SK-N-SH treated with all-trans-retinoic acid at 6 μM for 48 hours (cell line): Measurements from ENCODE around the gene ABCC11.

ENCODE experiments used
- ATAC-seq: fragments of 200-7000 bp; cut with Tn5 transposase; 3 replicates; pipeline ENCODE4 v1.9.1; 2020; ENCODE audit warnings: mild to moderate bottlenecking, moderate library complexity
- ARNTL ChIP-seq: fragments of 450-650 bp; formaldehyde crosslinking; IDR thresholded peaks from 2 replicates; pipeline ENCODE4 v1.5.0; 2020; ENCODE audit warnings: low read depth, mild to moderate bottlenecking, moderate library complexity, borderline replicate concordance
- BACH2 ChIP-seq: fragments of 250-450 bp; sonication (Bioruptor Pico); IDR thresholded peaks from 2 replicates; pipeline ENCODE4 v1.9.0; 2021; ENCODE audit warnings: mild to moderate bottlenecking, borderline replicate concordance
- CSDC2 ChIP-seq: fragments of 250-450 bp; sonication (Bioruptor Pico); IDR thresholded peaks from 2 replicates; pipeline ENCODE4 v1.5.0; 2020; ENCODE audit warnings: mild to moderate bottlenecking, moderate library complexity
- ESRRG ChIP-seq: fragments of 250-450 bp; sonication (Bioruptor Pico); IDR thresholded peaks from 2 replicates; pipeline ENCODE4 v1.6.1; 2021; ENCODE audit warnings: mild to moderate bottlenecking
- GLIS3 ChIP-seq: fragments of 250-450 bp; sonication (Bioruptor Pico); IDR thresholded peaks from 2 replicates; pipeline ENCODE4 v1.5.0; 2020; ENCODE audit warnings: mild to moderate bottlenecking, moderate library complexity
- ISL1 ChIP-seq: fragments of 250-450 bp; sonication (Bioruptor Pico); IDR thresholded peaks from 2 replicates; pipeline ENCODE4 v2.1.2; 2022; ENCODE audit warnings: mild to moderate bottlenecking, moderate library complexity
- OSR1 ChIP-seq: fragments of 250-450 bp; sonication (Bioruptor Pico); IDR thresholded peaks from 2 replicates; pipeline ENCODE4 v1.8.0; 2022; ENCODE audit warnings: moderate library complexity, mild to moderate bottlenecking, inconsistent platforms
- PPARA ChIP-seq: fragments of 250-450 bp; sonication (Bioruptor Pico); IDR thresholded peaks from 2 replicates; pipeline ENCODE4 v1.5.0; 2020; ENCODE audit warnings: mild to moderate bottlenecking, borderline replicate concordance
- RARB ChIP-seq: fragments of 250-450 bp; sonication (Bioruptor Pico); IDR thresholded peaks from 2 replicates; pipeline ENCODE4 v1.8.0; 2021; ENCODE audit warnings: mild to moderate bottlenecking, moderate library complexity
- SNAI2 ChIP-seq: fragments of 250-450 bp; sonication (Bioruptor Pico); IDR thresholded peaks from 2 replicates; pipeline ENCODE4 v1.5.0; 2020; ENCODE audit warnings: mild to moderate bottlenecking, moderate library complexity
- TCF4 ChIP-seq: fragments of 250-450 bp; sonication (Bioruptor Pico); IDR thresholded peaks from 2 replicates; pipeline ENCODE4 v1.8.0; 2021; ENCODE audit warnings: mild to moderate bottlenecking, moderate library complexity, borderline replicate concordance
- TOX ChIP-seq: fragments of 250-450 bp; sonication (Bioruptor Pico); IDR thresholded peaks from 2 replicates; pipeline ENCODE4 v1.8.0; 2021; ENCODE audit warnings: mild to moderate bottlenecking, moderate library complexity, borderline replicate concordance
- ZC3H10 ChIP-seq: fragments of 250-450 bp; sonication (Bioruptor Pico); IDR thresholded peaks from 2 replicates; pipeline ENCODE4 v1.5.1; 2021; ENCODE audit warnings: mild to moderate bottlenecking, moderate library complexity
- ZFP3 ChIP-seq: fragments of 250-450 bp; sonication (Bioruptor Pico); IDR thresholded peaks from 2 replicates; pipeline ENCODE4 v1.5.0; 2020; ENCODE audit warnings: mild to moderate bottlenecking, moderate library complexity
- ZFP30 ChIP-seq: fragments of 450-650 bp; formaldehyde crosslinking; IDR thresholded peaks from 2 replicates; pipeline ENCODE4 v1.5.0; 2022; ENCODE audit warnings: mild to moderate bottlenecking, moderate library complexity
- ZNF565 ChIP-seq: fragments of 450-650 bp; formaldehyde crosslinking; conservative IDR thresholded peaks from 2 replicates; pipeline ENCODE4 v1.5.0; 2020; ENCODE audit warnings: low read depth, mild to moderate bottlenecking, moderate library complexity
- ZNF70 ChIP-seq: fragments of 450-650 bp; formaldehyde crosslinking; IDR thresholded peaks from 2 replicates; pipeline ENCODE4 v1.5.0; 2020; ENCODE audit warnings: mild to moderate bottlenecking, moderate library complexity
- ZNF8 ChIP-seq: fragments of 450-650 bp; formaldehyde crosslinking; IDR thresholded peaks from 2 replicates; pipeline ENCODE4 v1.5.0; 2020; ENCODE audit warnings: mild to moderate bottlenecking, moderate library complexity
- TF ChIP-seq, protein P1 (sequence below): fragments of 250-450 bp; sonication (Bioruptor Pico); IDR thresholded peaks from 2 replicates; pipeline ENCODE4 v1.5.1; 2020; ENCODE audit warnings: low read depth, mild to moderate bottlenecking, moderate library complexity
- TF ChIP-seq, protein P2 (sequence below): fragments of 250-450 bp; sonication (Bioruptor Pico); IDR thresholded peaks from 2 replicates; pipeline ENCODE4 v1.5.1; 2021; ENCODE audit warnings: mild to moderate bottlenecking, moderate library complexity
- TF ChIP-seq, protein P3 (sequence below): fragments of 250-450 bp; sonication (Bioruptor Pico); IDR thresholded peaks from 2 replicates; pipeline ENCODE4 v1.8.0; 2020; ENCODE audit warnings: mild to moderate bottlenecking, moderate library complexity, borderline replicate concordance
- TF ChIP-seq, protein P4 (sequence below): fragments of 250-450 bp; sonication (Bioruptor Pico); IDR thresholded peaks from 2 replicates; pipeline ENCODE4 v1.5.0; 2020; ENCODE audit warnings: mild to moderate bottlenecking, moderate library complexity

The ABCC11 gene

DNA sequence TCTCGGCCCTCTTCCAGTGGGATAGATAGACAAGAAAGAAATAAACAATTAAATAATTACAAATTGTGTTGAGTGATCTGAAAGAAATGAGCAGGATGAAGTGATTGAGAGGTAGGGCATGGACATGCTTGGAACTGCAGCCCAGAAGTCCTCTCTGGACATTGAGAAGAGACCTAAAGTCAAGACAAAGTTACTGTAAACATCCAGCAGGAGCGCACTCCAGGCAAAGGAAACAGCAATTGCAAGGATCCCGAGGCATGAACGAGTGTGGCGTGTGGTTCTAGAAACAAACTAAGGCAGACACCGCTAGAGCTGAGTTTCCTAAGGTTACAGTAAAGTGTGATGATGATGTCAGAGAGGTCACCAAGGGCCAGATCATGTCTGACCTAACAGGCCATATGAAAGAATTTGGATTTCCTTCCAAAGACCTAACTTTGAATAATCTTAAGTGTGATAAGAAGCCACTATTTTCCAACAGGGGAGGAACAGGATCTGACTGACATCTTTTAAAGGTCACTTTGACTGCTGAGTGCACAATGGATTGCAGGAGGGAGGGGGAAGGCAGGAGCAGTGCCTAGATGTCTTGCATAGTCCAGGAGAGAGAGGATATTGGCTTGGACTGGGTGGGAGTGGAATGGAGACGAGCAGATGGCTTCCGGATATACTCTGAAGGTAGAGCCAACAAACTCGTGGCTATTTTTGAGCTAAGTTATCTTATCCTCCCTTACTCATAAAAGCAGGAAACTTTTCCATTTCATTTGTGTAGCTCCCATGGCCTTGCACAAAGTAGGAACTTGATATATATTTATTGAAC is 110.6 kb downstream of the ABCC11 start:
- TF ChIP-seq SNAI2 (no peak), RARB (no peak), ZFP30 (CRISPR knock-in tag) (no peak), ISL1 (CRISPR knock-in tag) (no peak), TCF4 (CRISPR knock-in tag) (no peak), ARNTL (CRISPR knock-in tag) (no peak), ZNF70 (no peak), ZFP3 (CRISPR knock-in tag) (no peak), ZNF565 (no peak)
- TF ChIP-seq, protein P1, sequence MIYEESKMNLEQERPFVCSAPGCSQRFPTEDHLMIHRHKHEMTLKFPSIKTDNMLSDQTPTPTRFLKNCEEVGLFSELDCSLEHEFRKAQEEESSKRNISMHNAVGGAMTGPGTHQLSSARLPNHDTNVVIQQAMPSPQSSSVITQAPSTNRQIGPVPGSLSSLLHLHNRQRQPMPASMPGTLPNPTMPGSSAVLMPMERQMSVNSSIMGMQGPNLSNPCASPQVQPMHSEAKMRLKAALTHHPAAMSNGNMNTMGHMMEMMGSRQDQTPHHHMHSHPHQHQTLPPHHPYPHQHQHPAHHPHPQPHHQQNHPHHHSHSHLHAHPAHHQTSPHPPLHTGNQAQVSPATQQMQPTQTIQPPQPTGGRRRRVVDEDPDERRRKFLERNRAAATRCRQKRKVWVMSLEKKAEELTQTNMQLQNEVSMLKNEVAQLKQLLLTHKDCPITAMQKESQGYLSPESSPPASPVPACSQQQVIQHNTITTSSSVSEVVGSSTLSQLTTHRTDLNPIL (CRISPR knock-in tag), result no peak
- TF ChIP-seq, protein P2, sequence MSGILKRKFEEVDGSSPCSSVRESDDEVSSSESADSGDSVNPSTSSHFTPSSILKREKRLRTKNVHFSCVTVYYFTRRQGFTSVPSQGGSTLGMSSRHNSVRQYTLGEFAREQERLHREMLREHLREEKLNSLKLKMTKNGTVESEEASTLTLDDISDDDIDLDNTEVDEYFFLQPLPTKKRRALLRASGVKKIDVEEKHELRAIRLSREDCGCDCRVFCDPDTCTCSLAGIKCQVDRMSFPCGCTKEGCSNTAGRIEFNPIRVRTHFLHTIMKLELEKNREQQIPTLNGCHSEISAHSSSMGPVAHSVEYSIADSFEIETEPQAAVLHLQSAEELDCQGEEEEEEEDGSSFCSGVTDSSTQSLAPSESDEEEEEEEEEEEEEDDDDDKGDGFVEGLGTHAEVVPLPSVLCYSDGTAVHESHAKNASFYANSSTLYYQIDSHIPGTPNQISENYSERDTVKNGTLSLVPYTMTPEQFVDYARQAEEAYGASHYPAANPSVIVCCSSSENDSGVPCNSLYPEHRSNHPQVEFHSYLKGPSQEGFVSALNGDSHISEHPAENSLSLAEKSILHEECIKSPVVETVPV (CRISPR knock-in tag), result no peak
- peak; percentile 62 for ATAC-seq

DNA sequence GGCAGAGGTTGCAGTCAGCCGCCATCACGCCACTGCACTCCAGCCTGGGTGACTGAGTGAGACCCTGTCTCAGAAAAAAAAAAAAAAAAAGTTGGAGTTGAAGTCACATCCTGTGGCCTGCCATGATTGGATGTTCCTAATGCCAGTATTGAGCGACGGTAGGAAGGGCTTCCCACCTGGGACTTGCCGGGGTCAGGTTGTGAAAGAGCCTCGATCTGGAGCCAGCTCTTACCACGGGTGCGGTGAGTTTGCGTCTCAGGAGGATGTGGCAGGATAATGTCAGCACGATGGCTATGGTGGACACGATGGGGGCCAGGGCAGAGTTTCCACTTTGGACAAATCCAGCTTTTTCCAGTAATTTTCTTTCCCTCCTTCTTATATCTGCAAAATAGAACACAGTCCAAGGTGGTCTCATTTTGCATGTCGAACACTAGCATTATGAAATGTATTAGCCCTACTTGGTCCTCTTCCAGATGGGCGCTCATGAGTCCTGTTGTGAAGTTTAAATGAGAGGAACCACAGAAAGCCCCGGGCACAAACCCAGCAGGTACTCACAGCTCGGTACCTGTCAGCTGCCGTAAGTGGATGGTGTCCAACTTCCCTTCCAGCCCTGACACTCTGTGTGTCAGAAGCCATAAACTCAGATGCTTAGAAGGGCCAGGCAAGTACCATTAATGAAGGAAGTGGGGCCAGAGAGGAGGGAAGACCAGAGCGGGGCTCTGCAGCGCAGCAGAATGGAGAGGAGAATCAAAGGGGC is 113.7 kb downstream of the ABCC11 start:
- TF ChIP-seq, protein P3, sequence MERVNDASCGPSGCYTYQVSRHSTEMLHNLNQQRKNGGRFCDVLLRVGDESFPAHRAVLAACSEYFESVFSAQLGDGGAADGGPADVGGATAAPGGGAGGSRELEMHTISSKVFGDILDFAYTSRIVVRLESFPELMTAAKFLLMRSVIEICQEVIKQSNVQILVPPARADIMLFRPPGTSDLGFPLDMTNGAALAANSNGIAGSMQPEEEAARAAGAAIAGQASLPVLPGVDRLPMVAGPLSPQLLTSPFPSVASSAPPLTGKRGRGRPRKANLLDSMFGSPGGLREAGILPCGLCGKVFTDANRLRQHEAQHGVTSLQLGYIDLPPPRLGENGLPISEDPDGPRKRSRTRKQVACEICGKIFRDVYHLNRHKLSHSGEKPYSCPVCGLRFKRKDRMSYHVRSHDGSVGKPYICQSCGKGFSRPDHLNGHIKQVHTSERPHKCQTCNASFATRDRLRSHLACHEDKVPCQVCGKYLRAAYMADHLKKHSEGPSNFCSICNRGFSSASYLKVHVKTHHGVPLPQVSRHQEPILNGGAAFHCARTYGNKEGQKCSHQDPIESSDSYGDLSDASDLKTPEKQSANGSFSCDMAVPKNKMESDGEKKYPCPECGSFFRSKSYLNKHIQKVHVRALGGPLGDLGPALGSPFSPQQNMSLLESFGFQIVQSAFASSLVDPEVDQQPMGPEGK (CRISPR knock-in tag), result no peak
- TF ChIP-seq ARNTL (CRISPR knock-in tag) (no peak), OSR1 (no peak), ZNF565 (no peak), ZFP30 (CRISPR knock-in tag) (no peak), BACH2 (no peak), PPARA (CRISPR knock-in tag) (no peak), ZFP3 (CRISPR knock-in tag) (no peak), TOX (CRISPR knock-in tag) (no peak), ESRRG (no peak), ZC3H10 (no peak)
- TF ChIP-seq, all 23 proteins: peak for 0

DNA sequence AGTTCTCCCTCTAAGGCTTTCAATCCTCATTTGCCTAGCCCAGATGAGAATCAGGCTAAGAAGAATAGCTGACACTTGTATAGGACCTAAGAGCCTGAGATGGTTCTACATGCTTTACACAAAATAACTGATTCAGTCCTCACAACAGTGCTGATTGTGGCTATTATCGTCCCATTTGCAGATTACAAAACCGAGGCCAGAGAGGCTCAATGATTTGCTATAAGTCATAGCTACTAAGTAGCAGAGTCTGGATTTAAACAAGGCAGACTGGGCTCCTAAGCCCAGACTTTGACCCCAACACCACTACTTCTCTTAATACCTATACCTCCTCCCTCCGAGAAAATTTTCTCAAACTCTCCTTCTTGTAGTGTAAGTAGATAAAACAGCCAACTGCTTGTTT is 114.6 kb downstream of the ABCC11 start:
- no peak for ATAC-seq
- TF ChIP-seq TCF4 (CRISPR knock-in tag), result no peak

More for the DNA sequence above, 113.7 kb downstream of the ABCC11 start:
- no peak for ATAC-seq

DNA sequence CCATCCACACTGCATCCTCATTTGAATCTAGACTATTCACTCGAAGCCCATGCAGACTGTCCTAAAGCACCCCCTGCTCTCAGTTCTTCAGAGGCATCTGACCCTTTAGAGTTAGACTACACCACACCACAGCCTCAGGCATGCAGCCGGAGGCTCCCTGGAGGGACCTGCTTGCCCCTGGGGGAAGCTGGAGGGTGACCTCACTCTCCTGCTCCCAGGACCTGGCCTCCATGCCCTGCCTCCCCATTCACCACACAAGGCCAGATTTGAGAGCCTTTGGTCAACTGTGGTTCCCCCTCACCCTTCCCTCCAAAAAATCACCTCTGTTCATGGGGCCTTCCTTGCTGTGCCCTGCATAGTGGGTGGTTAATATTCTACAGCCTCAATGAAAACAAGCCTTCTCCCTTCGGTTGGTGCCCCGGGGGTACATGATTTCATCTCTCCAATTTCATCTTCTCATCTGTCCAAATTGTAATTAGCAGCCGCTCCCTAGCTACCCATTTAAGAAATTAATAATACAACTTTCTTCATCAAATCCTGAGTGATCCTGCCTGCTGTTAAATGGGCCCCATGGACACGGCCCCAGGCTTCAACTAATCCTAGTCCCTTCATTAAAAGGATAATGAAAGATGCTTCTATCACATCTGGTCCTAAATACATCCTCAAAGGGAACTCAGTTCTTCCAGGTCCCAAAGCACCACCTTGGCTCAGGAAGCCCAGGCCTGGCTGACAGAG is 116.0 kb downstream of the ABCC11 start:
- ATAC-seq, result no peak
- TF ChIP-seq ZNF8 (no peak), ZFP3 (CRISPR knock-in tag) (no peak), SNAI2 (no peak), PPARA (CRISPR knock-in tag) (no peak), ARNTL (CRISPR knock-in tag) (no peak), TCF4 (CRISPR knock-in tag) (no peak), ISL1 (CRISPR knock-in tag) (no peak), ESRRG (no peak), ZNF565 (no peak), ZFP30 (CRISPR knock-in tag) (no peak), BACH2 (no peak), CSDC2 (CRISPR knock-in tag) (no peak), GLIS3 (no peak), OSR1 (no peak)
- TF ChIP-seq, protein P3 (CRISPR knock-in tag), result no peak
- TF ChIP-seq, protein P1 (CRISPR knock-in tag), result no peak
- TF ChIP-seq, protein P4, sequence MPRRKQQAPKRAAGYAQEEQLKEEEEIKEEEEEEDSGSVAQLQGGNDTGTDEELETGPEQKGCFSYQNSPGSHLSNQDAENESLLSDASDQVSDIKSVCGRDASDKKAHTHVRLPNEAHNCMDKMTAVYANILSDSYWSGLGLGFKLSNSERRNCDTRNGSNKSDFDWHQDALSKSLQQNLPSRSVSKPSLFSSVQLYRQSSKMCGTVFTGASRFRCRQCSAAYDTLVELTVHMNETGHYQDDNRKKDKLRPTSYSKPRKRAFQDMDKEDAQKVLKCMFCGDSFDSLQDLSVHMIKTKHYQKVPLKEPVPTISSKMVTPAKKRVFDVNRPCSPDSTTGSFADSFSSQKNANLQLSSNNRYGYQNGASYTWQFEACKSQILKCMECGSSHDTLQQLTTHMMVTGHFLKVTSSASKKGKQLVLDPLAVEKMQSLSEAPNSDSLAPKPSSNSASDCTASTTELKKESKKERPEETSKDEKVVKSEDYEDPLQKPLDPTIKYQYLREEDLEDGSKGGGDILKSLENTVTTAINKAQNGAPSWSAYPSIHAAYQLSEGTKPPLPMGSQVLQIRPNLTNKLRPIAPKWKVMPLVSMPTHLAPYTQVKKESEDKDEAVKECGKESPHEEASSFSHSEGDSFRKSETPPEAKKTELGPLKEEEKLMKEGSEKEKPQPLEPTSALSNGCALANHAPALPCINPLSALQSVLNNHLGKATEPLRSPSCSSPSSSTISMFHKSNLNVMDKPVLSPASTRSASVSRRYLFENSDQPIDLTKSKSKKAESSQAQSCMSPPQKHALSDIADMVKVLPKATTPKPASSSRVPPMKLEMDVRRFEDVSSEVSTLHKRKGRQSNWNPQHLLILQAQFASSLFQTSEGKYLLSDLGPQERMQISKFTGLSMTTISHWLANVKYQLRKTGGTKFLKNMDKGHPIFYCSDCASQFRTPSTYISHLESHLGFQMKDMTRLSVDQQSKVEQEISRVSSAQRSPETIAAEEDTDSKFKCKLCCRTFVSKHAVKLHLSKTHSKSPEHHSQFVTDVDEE, result no peak
